Activated CD8-positive, alpha-beta T cell treated with anti-CD3 and anti-CD28 coated beads, Interleukin-2, amount 10 ng/mL, durations not matched to agents 7 days and 5 days (primary cell): ENCODE data around the gene LEFTY2. TPM values are rescaled to one million over a fixed set of nuclear protein-coding genes. Genes with fewer than 3 reads are reported as not detected.
"Not testable (repeated sequence)": the region's sequence is repeated elsewhere in the genome, so short reads cannot be mapped to it uniquely, and the experiment has no call there.

Source experiments
- ATAC-seq: fragments of 150-1000 bp; cut with Tn5 transposase; one replicate; pipeline ENCODE4 v1.10.0; 2021; ENCODE audit warnings: moderate library complexity
- CTCF ChIA-PET: fragments of 350-600 bp; sonication (Branson Sonifier 250); formaldehyde crosslinking; loops from one replicate; lab custom pipeline; 2021; ENCODE audit warnings: antibody characterized with exemption; lab: Charles Lee
- POLR2A ChIA-PET: fragments of 350-600 bp; sonication (Branson Sonifier 250); formaldehyde crosslinking; loops from one replicate; lab custom pipeline; 2021; ENCODE audit warnings: antibody characterized with exemption; lab: Charles Lee
- DNase-seq: peaks from one replicate; pipeline ENCODE4 v3.0.0-alpha.2; 2020
- H3K27ac Mint-ChIP-seq: one replicate; pipeline ENCODE4 v1.8.0; 2021; ENCODE audit warnings: mild to moderate bottlenecking, mixed read lengths
- H3K27me3 Mint-ChIP-seq: one replicate; pipeline ENCODE4 v1.8.0; 2021; ENCODE audit warnings: low read depth, mixed read lengths
- H3K36me3 Mint-ChIP-seq: one replicate; pipeline ENCODE4 v1.8.0; 2021; ENCODE audit warnings: low read depth, mixed read lengths
- H3K4me1 Mint-ChIP-seq: one replicate; pipeline ENCODE4 v1.8.0; 2021; ENCODE audit warnings: low read depth, mixed read lengths
- H3K4me3 Mint-ChIP-seq: one replicate; pipeline ENCODE4 v1.8.0; 2021; ENCODE audit warnings: mild to moderate bottlenecking, mixed read lengths
- H3K9me3 Mint-ChIP-seq: one replicate; pipeline ENCODE4 v1.8.0; 2022; ENCODE audit warnings: mixed read lengths; ENCODE audit not compliant: insufficient read depth
- total RNA-seq, 2 experiments: library from RNA; stranded (reverse); gene quantifications; one replicate each; pipeline ENCODE4 v1.2.3, GENCODE V29; 2021

Gene LEFTY2, protein sequence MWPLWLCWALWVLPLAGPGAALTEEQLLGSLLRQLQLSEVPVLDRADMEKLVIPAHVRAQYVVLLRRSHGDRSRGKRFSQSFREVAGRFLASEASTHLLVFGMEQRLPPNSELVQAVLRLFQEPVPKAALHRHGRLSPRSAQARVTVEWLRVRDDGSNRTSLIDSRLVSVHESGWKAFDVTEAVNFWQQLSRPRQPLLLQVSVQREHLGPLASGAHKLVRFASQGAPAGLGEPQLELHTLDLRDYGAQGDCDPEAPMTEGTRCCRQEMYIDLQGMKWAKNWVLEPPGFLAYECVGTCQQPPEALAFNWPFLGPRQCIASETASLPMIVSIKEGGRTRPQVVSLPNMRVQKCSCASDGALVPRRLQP
- not detected for total RNA-seq

DNA sequence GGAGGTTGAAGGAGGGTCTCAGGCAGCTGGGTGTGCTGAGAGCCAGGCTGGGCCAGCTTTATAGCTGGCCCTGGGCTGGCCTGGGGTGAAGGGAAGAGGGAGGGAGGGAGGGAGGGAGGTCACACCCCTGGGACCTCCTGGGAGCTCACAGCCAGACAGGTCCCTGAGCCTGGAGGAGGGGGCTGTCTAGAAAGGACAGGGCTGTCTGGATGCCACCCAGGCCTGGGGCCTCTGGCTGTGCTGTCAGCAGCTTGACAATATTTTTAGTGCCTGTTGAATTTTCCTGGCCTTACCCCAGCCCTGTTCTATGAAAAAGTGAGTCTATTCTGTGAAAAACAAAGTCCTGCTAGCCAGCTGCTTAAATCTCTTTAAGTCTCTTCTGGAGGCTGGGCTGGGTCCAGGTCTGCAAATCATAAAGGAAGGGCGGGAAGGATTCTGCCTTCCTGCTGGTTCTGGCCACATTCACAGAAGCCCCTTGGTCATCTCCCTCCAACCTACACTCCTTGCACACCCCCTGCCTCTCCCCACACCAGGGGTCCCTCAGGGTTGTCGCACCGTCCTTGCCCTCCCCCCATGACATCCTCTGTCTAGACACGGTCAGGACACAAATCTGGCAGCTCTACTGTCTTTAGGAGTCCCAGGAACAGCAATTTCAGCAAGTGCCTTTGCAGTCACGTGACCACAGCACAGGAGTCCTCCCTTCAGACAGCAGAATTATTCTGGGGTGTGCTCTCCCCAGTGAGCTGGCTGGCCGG, at the start of gene LEFTY2:
Gene LEFTY2, minus strand, starts transcription at position 34 of the 755 bp plus-strand sequence. CDS start 80 bp downstream, outside the sequence.
- Mint-ChIP-seq H3K9me3 (no peaks in the 10 kb centered on the region), H3K27me3 (peaks cover 11% of the 10 kb centered on the region), H3K4me3 (no peak within 1 kb of the TSS), H3K36me3 (no peaks in the 10 kb centered on the region), H3K4me1 (peaks cover 15% of the 10 kb centered on the region), H3K27ac (no peak within 1 kb of the TSS)
- ATAC-seq (no peak), DNase-seq (no peak)
- CTCF ChIA-PET, result interaction anchor here (1.6 kb wide), 1 partner anchor 22 kb away, joined by 5 read pairs; no protein-coding TSS in a partner anchor
- POLR2A ChIA-PET, result interaction anchor here (0.7 kb wide), 1 partner anchor 473 kb away, joined by 3 read pairs; no protein-coding TSS in a partner anchor

DNA sequence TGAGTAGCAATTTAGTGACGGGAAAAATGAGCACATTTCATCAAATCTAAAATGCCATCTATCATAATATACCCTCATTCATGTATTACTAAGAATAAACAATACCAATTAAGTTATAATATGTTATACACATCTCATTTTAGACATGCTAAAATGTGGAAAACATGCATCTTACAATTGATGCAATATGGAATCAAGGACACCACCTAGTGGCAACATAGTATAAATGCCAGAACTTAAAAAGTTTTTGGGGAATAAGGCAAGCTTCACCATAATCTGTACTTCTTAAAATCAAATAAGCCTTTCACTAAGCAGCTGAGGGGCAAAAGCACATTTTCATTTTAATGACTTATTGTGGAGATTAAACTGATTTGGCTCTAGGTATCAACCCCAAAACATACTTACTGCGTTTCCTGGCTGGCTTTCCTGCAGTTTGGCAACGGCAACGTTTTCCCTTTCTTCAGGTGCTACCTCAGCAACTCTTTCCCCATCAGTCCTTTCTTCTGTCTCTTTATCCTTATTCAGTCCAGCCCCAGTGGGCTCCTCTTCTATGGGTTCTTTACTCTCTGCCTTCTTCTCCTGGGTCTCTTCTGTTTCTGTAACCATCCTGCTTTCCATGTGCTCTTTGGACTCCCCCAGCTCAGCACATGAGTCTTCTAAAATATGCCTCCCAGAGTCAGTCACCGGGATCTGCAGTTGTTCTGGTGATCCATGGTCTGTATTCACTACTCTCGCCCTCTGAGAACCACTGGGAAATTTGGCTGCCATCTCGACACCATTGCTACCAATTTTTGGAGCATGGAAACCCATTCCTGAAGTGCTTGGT, 46.7 kb upstream of the LEFTY2 start:
- CTCF ChIA-PET, result interaction anchor here (0.5 to 3.5 kb wide), 35 partner anchors 9 to 527 kb away, joined by 3 to 24 read pairs (median 6); partner anchors contain the start of genes H3-3A, SDE2, SRP9 and TMEM63A
- Mint-ChIP-seq H3K4me3 (no peak overlapping the region), H3K4me1 (peaks cover 32% of the 10 kb centered on the region), H3K9me3 (no peaks in the 10 kb centered on the region), H3K36me3 (peaks cover 62% of the 10 kb centered on the region), H3K27ac (no peak overlapping the region), H3K27me3 (no peaks in the 10 kb centered on the region)
- POLR2A ChIA-PET, result interaction anchor here (0.7 to 5.3 kb wide), 7 partner anchors 9 to 82 kb away, joined by 3 to 29 read pairs (median 5); partner anchors contain the start of genes H3-3A and SDE2
- no peak for ATAC-seq
- DNase-seq, result no peak

DNA sequence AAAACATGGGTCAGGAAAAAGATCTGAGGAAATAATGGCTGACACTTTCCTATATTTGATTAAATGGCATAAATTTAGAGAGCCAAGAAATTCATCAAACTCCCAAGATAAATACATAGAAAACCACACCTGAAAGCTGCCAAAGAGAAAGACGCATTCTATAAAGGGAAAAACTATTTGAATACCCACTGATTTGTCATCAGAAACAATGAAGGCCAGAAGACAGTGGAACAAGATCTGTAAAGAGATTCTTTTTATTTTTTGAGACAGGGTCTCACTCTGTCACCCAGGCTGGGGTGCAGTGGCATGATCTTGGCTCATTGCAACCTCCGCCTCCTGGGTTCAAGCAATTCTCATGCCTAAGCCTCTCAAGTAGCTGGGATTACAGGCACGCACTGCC, 40.7 kb upstream of the LEFTY2 start:
- Mint-ChIP-seq H3K27me3 (no peaks in the 10 kb centered on the region), H3K9me3 (peaks cover 7% of the 10 kb centered on the region), H3K4me3 (no peak overlapping the region), H3K36me3 (peaks cover 59% of the 10 kb centered on the region), H3K27ac (no peak overlapping the region), H3K4me1 (peaks cover 16% of the 10 kb centered on the region)
- POLR2A ChIA-PET, result interaction anchor here (4.6 kb wide), 1 partner anchor 18 kb away, joined by 18 read pairs; the partner anchor contains the start of gene SDE2
- CTCF ChIA-PET, result no interaction called here
- DNase-seq (no peak), ATAC-seq (no peak)

DNA sequence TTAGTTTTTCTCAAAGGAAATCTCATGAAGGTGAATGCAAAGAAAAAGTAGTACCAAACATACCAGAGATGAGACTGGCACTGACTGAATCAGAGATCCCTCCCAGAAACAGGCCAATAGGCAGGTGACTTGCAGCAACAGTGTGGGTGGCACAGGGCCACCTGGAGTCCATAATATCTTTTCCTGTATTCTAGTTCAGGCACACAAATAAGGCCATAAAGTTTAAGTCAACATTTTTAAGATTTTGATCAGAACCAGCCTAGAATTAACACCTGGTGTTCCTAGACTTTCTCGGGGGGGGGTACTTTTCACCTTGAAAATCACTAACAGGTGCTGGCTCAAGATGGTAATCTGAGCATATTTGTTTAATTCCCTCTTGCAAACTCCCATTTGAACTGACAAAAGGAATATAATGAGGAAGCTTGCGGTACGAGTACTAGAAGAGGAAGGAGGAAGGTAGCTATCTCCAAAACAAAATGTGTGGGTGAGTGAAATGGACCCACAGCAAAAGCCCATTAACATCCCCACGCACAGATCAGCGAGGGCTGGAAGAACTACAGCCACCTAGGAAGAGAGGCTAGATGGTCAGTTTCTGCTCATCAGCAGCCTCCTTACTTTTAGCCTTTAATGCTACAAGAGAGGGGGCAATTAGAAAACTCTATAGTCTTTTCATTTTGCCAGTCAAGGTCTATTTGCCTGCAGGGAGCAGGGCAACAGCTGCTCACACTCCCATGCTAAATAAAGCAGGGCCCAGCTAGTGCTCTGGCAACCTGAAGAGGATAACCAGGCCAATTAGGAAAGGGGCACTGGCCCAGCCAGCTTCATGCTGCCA, 39.2 kb upstream of the LEFTY2 start:
- Mint-ChIP-seq H3K9me3 (peaks cover 7% of the 10 kb centered on the region), H3K27me3 (no peaks in the 10 kb centered on the region), H3K36me3 (peaks cover 49% of the 10 kb centered on the region), H3K4me3 (no peak overlapping the region), H3K27ac (no peak overlapping the region), H3K4me1 (peaks cover 13% of the 10 kb centered on the region)
- ChIA-PET POLR2A (interaction anchor here (0.6 to 4.6 kb wide), 5 partner anchors 7 to 512 kb away, joined by 3 to 18 read pairs (median 6); partner anchors contain the start of genes PYCR2, SDE2 and SRP9), CTCF (no interaction called here)
- DNase-seq (no peak), ATAC-seq (no peak)

DNA sequence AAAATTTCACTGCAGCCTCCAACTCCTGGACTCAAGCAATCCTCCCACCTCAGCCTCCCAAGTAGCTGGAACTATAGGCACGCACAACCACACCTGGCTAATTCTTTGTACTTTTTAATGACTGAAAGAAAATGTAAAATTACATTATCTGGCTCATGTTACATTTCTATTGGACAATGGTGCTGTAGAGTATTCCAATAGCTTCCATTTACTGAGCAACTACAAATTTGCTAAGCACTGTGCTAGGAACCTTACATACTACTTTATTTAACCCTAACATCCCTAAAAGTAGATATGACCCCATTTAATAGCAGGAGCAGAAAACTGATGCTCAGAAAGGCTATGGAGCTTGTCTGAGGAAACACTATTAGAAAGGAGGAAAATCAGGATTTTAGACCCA, 38.4 kb upstream of the LEFTY2 start:
- no peak for DNase-seq
- H3K4me1 Mint-ChIP-seq, result peaks cover 13% of the 10 kb centered on the region
- no peaks in the 10 kb centered on the region for H3K27me3 Mint-ChIP-seq
- H3K9me3 Mint-ChIP-seq, result peaks cover 7% of the 10 kb centered on the region
- no peak for ATAC-seq
- no peak overlapping the region for H3K4me3 Mint-ChIP-seq
- CTCF ChIA-PET, result interaction anchor here (1.6 to 2.0 kb wide), 2 partner anchors 8 to 497 kb away, joined by 6 to 19 read pairs; no protein-coding TSS in a partner anchor
- no peak overlapping the region for H3K27ac Mint-ChIP-seq
- POLR2A ChIA-PET, result interaction anchor here (1.8 to 4.6 kb wide), 2 partner anchors 8 to 20 kb away, joined by 6 to 18 read pairs; partner anchors contain the start of gene SDE2
- H3K36me3 Mint-ChIP-seq, result peaks cover 46% of the 10 kb centered on the region

DNA sequence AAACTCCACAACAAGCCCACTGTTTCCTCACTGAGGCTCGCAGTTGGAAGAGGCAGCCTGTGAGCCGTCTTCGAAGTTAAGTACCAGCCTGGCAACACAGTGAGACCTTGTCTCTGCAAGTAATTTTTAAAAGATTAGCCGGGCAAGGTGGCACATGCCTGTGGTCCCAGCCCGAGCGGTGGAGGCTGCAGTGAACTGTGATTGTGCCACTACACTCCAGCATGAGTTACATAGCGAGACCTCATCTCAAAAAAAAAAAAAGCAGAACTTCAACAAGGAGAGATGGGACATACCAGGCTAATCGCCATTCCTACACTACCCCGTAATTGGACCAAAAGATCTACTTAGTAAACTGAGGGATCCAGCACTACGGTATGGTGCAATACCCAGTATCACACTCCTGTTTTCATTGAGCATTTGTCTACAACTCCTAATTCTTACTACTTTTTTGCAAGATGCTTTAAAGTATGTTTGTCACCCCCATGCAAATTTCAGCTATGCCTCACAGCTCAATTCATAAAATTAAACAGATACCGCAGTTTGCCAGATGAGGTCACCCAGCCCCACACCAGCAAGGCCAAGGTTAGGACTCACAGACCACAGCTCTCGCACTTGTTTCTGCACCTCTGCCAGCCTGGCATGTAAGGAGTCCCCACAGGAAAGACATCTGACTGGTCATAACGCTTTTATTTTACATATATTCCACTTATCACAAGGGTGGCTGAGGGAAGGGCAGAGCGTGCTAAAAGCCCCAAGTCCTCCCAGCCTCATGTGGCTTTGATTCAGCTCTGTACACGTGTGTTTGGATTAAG, 37.1 kb upstream of the LEFTY2 start:
- Mint-ChIP-seq H3K36me3 (peaks cover 40% of the 10 kb centered on the region), H3K4me3 (no peak overlapping the region), H3K27me3 (no peaks in the 10 kb centered on the region), H3K9me3 (peaks cover 7% of the 10 kb centered on the region), H3K4me1 (peaks cover 13% of the 10 kb centered on the region), H3K27ac (no peak overlapping the region)
- ATAC-seq (no peak), DNase-seq (no peak)
- CTCF ChIA-PET, result interaction anchor here (0.6 to 2.0 kb wide), 5 partner anchors 9 to 496 kb away, joined by 3 to 19 read pairs (median 6); no protein-coding TSS in a partner anchor
- POLR2A ChIA-PET, result interaction anchor here (0.7 to 4.6 kb wide), 3 partner anchors 9 to 84 kb away, joined by 3 to 18 read pairs (median 6); partner anchors contain the start of genes H3-3A and SDE2

DNA sequence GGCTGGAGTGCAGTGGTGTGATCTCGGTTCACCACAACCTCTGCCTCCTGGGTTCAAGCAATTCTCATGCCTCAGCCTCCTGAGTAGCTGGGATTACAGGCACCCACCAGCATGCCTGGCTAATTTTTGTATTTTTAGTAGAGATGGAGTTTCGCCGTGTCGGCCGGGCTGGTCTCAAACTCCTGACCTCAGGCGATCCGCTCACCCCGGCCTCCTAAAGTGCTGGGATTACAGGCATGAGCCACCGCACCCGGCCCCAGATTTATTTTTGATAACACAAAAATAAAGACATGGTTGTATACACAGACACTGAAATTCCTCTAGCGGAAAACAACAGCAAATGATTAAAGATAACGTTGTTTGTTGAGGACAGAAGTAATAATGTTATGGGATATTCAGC, 34.1 kb upstream of the LEFTY2 start:
- not testable (repeated sequence) for H3K9me3 Mint-ChIP-seq, ATAC-seq, DNase-seq, H3K4me3 Mint-ChIP-seq, H3K27me3 Mint-ChIP-seq, H3K27ac Mint-ChIP-seq
- ChIA-PET POLR2A (interaction anchor here (0.9 to 1.0 kb wide), 2 partner anchors 11 to 24 kb away, joined by 4 read pairs; partner anchors contain the start of gene SDE2), CTCF (interaction anchor here (1.1 to 3.0 kb wide), 10 partner anchors 12 to 501 kb away, joined by 3 to 19 read pairs (median 5); partner anchors contain the start of gene SRP9)
- Mint-ChIP-seq H3K36me3 (peaks cover 15% of the 10 kb centered on the region), H3K4me1 (peaks cover 15% of the 10 kb centered on the region)

DNA sequence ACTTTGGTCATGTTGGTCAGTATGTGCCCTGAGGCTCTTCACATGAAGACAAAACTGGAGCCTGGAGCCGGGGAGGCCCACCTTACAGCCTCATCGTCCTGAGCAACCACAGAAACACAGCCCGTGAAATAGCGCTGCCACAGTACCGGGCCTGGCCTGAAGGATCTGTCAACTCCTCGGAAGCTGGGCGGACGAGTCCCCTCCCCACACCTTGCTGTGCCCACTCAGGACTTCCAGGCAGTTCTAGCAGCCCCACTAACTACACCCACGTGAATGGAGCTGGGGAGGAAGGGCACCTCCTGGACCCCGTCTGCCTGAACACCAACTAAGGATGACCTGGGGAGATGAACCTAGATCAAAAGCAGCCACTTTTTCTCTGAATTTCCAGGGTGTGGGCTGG, 33.4 kb upstream of the LEFTY2 start:
- ChIA-PET POLR2A (interaction anchor here (0.9 to 1.0 kb wide), 3 partner anchors 12 to 560 kb away, joined by 3 to 4 read pairs (median 4); partner anchors contain the start of gene SDE2), CTCF (interaction anchor here (1.1 to 3.0 kb wide), 10 partner anchors 11 to 500 kb away, joined by 3 to 19 read pairs (median 5); partner anchors contain the start of gene SRP9)
- no peak for ATAC-seq
- DNase-seq, result no peak
- no peaks in the 10 kb centered on the region for H3K27me3 Mint-ChIP-seq
- peaks cover 8% of the 10 kb centered on the region for H3K36me3 Mint-ChIP-seq
- H3K27ac Mint-ChIP-seq, result no peak overlapping the region
- H3K4me1 Mint-ChIP-seq, result peaks cover 15% of the 10 kb centered on the region
- H3K4me3 Mint-ChIP-seq, result no peak overlapping the region
- no peaks in the 10 kb centered on the region for H3K9me3 Mint-ChIP-seq

DNA sequence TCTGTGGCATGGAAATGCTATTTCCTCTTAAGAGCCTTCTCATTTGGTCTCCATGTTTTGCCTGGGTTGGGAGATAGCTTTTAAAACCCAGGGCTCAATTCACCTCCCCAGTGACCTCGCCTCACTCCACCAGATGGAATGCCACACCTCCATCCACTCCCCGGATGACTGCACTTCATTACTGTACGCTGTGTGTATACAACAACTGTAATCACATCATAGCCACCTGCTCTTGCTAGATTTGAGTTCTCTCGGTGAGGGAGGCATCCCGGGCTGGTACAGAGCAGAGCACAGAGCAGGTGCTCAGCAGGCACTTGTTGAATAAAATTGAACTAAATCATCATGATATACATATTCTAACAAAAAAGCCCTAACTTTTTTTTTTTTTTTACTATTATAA, 32.1 kb upstream of the LEFTY2 start:
- no peak overlapping the region for H3K4me3 Mint-ChIP-seq
- CTCF ChIA-PET, result interaction anchor here (1.2 to 3.2 kb wide), 6 partner anchors 10 to 499 kb away, joined by 4 to 19 read pairs (median 10); no protein-coding TSS in a partner anchor

More for the DNA sequence above, 32.1 kb upstream of the LEFTY2 start:
- Mint-ChIP-seq H3K27me3 (no peaks in the 10 kb centered on the region), H3K4me1 (peaks cover 12% of the 10 kb centered on the region), H3K9me3 (no peaks in the 10 kb centered on the region), H3K27ac (no peak overlapping the region), H3K36me3 (peaks cover 6% of the 10 kb centered on the region)
- no peak for DNase-seq
- POLR2A ChIA-PET, result interaction anchor here (1.1 kb wide), 1 partner anchor 14 kb away, joined by 4 read pairs; no protein-coding TSS in a partner anchor
- ATAC-seq, result no peak
